GM10266 (cell line): Measurements from ENCODE around the gene RIC1.
"Not testable (repeated sequence)": the region's sequence is repeated elsewhere in the genome, so short reads cannot be mapped to it uniquely, and the experiment has no call there.

ENCODE experiments used
- DNase-seq: peaks from one replicate; pipeline ENCODE4 v3.0.0; 2012; ENCODE audit errors: extremely low spot score
- CTCF ChIP-seq: IDR thresholded peaks from 2 replicates; pipeline ENCODE4 v1.5.1; 2012; ENCODE audit warnings: mild to moderate bottlenecking, low read depth; ENCODE audit not compliant: control insufficient read depth, insufficient read depth; ENCODE audit errors: missing control alignments

RIC1 gene

DNA sequence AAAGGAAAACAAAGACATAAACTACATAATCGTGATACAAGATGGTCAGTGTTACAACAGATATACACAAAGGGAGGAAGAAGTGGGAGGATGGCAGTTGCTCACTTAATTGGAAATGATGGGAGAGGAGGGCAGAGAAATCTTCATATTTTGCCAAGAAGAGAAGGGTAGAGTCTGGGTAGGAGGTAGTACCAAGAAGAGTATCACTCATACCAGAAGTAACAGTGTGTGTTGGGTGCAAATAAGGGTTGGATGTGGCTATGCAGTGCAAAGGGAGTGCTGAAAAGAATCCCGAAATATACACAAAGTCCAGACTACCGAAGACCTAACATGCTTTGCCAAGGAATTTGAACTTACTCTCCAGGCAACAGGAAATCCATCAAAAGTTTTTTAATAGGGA is 163.0 kb downstream of the RIC1 start:
- DNase-seq: no peak
- TF ChIP-seq CTCF: no peak

DNA sequence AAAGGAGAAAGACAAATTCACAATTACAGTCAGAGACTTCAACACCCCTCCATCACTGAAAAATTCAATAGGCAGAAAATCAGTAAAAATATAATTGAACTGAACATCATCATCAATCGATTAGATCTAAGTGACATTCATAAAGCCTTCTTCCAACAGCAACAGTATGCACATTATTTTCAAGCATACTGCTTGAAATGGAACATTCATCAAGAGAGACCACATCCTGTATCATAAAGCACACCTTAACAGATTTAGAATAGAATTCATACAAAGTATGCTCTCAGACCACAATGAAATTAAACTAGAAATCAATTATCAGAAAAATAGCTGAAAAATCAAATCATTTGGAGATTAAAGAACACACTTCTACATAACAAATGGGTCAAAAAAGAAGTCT is 164.9 kb downstream of the RIC1 start:
- no peak for TF ChIP-seq CTCF
- DNase-seq: no peak

DNA sequence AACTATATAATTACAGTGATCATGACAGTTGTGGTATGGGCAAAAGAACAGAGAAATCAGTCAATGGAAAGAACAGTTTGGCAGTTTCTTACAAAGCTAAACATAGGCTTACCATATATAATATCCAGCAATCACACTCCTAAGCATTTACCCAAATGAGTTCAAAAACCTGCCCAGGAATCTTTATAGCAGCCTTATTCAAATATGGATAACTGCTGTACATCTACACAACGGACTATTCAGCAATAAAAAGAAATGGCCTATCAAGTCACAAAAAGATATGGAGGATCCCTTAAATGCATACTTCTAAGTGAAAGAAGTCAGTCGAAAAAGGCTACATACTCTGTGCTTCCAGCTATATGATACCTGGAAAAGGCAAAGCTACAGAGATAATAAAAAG is 167.4 kb downstream of the RIC1 start:
- no peak for TF ChIP-seq CTCF
- DNase-seq: no peak

DNA sequence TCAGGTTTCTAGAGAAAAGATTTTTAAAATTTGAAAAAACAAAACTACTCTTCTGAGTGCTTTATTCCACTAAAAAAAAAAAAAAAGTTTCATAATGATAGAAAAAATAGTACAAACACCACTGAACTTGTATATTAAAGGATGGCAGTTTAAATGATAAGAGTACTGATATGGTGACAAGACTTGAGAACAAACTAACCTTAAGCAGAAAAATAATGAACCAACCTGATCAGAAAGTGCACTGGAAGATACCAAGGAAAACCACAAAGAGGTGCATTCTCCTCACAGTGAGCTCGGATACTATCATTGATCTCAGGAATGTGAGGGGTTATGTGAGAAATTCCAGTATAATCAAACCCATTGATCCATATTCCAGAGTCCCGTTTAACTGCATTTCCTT is 169.7 kb downstream of the RIC1 start:
- DNase-seq: no peak

DNA sequence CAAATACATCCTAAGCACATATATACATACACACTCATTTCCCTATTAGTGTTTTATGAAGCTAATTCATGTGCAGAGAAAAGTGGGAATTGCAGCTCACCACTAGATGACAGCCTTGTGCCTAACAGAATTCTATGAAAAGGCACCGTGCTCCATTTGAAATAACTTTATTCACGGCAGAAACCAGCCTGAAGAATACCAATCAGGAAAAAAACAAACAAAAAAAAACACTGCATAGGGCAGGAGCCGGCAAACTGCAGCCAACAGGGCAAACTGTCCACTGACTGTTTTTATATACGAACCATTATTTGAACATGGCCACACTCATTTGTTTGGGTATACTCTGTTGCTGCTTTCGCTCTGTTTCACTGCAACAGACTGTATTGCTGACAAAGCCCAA is 170.4 kb downstream of the RIC1 start:
- peak; percentile 68 for TF ChIP-seq CTCF

More for the DNA sequence above, 169.7 kb downstream of the RIC1 start:
- no peak for TF ChIP-seq CTCF

DNA sequence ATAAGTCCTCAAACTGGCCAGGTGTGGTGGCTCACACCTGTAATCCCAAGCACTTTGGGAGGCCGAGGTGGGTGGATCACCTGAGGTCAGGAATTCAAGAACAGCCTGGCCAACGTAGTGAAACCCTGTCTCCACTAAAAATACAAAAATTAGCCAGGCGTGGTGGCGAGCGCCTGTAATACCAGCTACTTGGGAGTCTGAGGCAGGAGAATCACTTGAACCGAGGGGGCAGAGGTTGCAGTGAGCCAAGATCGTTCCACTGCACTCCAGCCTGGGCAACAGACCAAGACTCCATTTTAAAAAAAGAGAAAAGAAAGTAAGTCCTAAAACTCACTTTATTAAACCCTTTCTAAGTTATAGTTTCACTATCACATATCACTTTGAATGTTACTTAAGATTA is 171.5 kb downstream of the RIC1 start:
- not testable (repeated sequence) for DNase-seq

More for the DNA sequence above, 170.4 kb downstream of the RIC1 start:
- DNase-seq: no peak

DNA sequence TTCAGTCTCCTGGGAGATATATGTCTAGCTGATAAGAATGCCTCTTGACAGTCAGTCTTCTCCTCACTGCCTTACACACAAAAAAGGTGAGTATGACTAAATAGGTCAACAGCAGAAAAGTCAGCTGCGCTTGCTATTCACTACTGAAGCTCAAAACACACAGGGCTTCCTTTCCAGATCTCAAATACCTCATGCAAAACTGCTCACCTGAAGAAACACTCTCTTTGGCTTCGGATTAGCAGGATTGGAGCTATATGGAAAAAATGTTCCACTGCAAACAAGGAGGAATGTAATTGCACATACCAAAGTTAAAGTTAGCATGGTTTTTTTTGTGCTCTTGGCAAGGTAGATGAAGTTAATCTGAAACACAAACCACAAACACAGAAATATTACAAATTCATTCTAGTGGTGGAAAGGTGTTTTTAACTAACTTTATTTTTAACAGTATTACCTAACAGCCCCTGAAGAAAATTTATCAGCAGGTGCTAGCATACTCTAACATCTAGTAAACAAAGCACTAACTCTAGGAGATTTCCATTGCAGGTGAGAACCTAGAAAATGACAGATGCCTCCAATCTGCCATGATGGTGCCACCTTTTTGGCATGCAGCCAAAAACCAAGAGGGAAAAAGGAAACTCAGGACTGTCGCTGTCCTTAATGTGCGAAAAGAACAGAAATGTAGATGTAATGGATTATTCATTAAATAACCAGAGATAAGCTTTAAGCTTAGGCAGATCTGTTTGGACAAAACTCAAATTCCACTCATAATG is 172.2 kb downstream of the RIC1 start:
- no peak for TF ChIP-seq CTCF
- no peak for DNase-seq

- no peak for DNase-seq
- no peak for TF ChIP-seq CTCF
Observed at GRCh38 chr9:5801739-5802113, 172.8 kb downstream of the RIC1 start.
